Stomach (tissue), 9 donors: Measurements from ENCODE around the gene DQX1. TPM values are rescaled to one million over a fixed set of nuclear protein-coding genes. Genes with fewer than 3 reads are reported as not detected.
"Not testable (repeated sequence)": the region's sequence is repeated elsewhere in the genome, so short reads cannot be mapped to it uniquely, and the experiment has no call there.

Source experiments
- DNase-seq, 2 donors: peaks; one replicate each; pipeline versions ENCODE4 v3.0.0 to v3.0.0-alpha.2; 2013 to 2019
- H3K27ac ChIP-seq, 5 donors: fragments of 200-600 bp in 4 of 5; sonication (generic) in 4 of 5; one replicate each; pipeline ENCODE4 v1.5.1; 2013 to 2019; ENCODE audit warnings: mild to moderate bottlenecking in 1 of 5, moderate library complexity in 1 of 5
- H3K27me3 ChIP-seq, 3 donors: fragments of 200-600 bp; sonication (generic); one replicate each; pipeline ENCODE4 v1.5.1; 2017 to 2019; ENCODE audit warnings: mixed run types in 1 of 3
- H3K36me3 ChIP-seq, 4 donors: fragments of 200-600 bp; sonication (generic); 1 replicate in 3 of 4; 2 replicates in 1 of 4; pipeline ENCODE4 v1.5.1; 2016 to 2019
- H3K4me1 ChIP-seq, 4 donors: fragments of 200-600 bp; sonication (generic); one replicate each; pipeline ENCODE4 v1.5.1; 2016 to 2019
- H3K4me3 ChIP-seq, 4 donors: fragments of 200-600 bp; sonication (generic) in 3 of 4; one replicate each; pipeline ENCODE4 v1.5.1; 2016 to 2019; ENCODE audit warnings: mild to moderate bottlenecking in 1 of 4
- H3K9me3 ChIP-seq, 4 donors: fragments of 200-600 bp; sonication (generic); one replicate each; pipeline ENCODE4 v1.5.1; 2016 to 2019
- CTCF ChIP-seq, 7 experiments: fragments of 450-650 bp in 4 of 7; fragments of 200-600 bp in 3 of 7; sonication (generic) in 3 of 7; IDR thresholded peaks; one replicate each; pipeline ENCODE4 v1.5.1; 2016 to 2019; ENCODE audit warnings: antibody characterized with exemption in 7 of 7, control low read depth in 2 of 7, mild to moderate bottlenecking in 1 of 7
- EP300 ChIP-seq: sonication (generic); formaldehyde crosslinking; IDR thresholded peaks from one replicate; pipeline ENCODE4 v1.6.1; 2017; ENCODE audit warnings: antibody characterized with exemption
- POLR2A ChIP-seq, 4 donors: fragments of 450-650 bp; IDR thresholded peaks; one replicate each; pipeline ENCODE4 v1.6.1; 2016; ENCODE audit warnings: antibody characterized with exemption in 4 of 4, control low read depth in 2 of 4, mild to moderate bottlenecking in 1 of 4, moderate library complexity in 1 of 4
- POLR2AphosphoS5 ChIP-seq, 3 donors: sonication (generic); formaldehyde crosslinking; IDR thresholded peaks; one replicate each; pipeline ENCODE4 v1.6.1; 2016; ENCODE audit warnings: antibody characterized with exemption in 3 of 3
- WGBS, 5 donors: extraction: QIAGEN DNeasy Blood & Tissue Kit in 3 of 5; methylation state at CpG; one replicate each; pipeline versions ENCODE4 v1.1.5 to v1.1.7; 2013 to 2018; 5-methylcytosine and 5-hydroxymethylcytosine counted together
- intact Hi-C: fragments of 100-400 bp; cut with DNase I; formaldehyde crosslinking; loops from one replicate; pipeline ENCODE4 v1.15.1; 2023; ENCODE audit warnings: low total_unique reads
- polyA plus RNA-seq, 3 donors: library from polyadenylated mRNA; stranded (reverse); fragments of 200-250 nt; gene quantifications; one replicate each; pipeline ENCODE4 v1.2.3, GENCODE V29; 2013
- total RNA-seq, 5 donors: library from RNA; depleted of rRNA; stranded (reverse); fragments of >200 nt; gene quantifications; one replicate each; pipeline versions ENCODE4 v1.1.0 to v1.2.3, GENCODE V29; 2014 to 2016
- donor health status: healthy with polysubstance abuse.
- donor health status: Bipolar disorder and iron deficiency.
- donor health status: healthy.

Gene DQX1
- total and polyA plus RNA-seq, 8 donors = 2.1 to 42.6 (median 10.3) TPM

GRCh38 chr2:74488643-74489481 lies 37.2 kb downstream of the DQX1 start:
- Histone ChIP-seq H3K4me3 (no peak overlapping the region), H3K9me3 (no peaks in the 10 kb centered on the region), H3K4me1 (peaks cover under 1 to 18% (median 8%) of the 10 kb centered on the region in 4 donors), H3K36me3 (peaks cover 47 to 91% (median 86%) of the 10 kb centered on the region in 4 donors), H3K27me3 (no peaks in the 10 kb centered on the region), H3K27ac (no peak overlapping the region)
- no peak for DNase-seq
- intact Hi-C loops = no loop called here
- no peak for TF ChIP-seq CTCF (IDR thresholded peaks at IDR 0.05)
- no peak for TF ChIP-seq POLR2AphosphoS5 (IDR thresholded peaks at IDR 0.05)
- TF ChIP-seq EP300 = no peak
- no peak for TF ChIP-seq POLR2A (IDR thresholded peaks at IDR 0.05)
- 87 to 94% (median 93%) methylated on average over 9 of the region's 9 CpGs for WGBS, 5 donors

- intact Hi-C loops = no loop called here
- Histone ChIP-seq H3K36me3 (peaks cover 20 to 65% (median 60%) of the 10 kb centered on the region in 4 donors), H3K9me3 (no peaks in the 10 kb centered on the region)
Measured at GRCh38 chr2:74486141-74486540, 39.9 kb downstream of the DQX1 start.

GRCh38 chr2:74483675-74484164 lies 42.3 kb downstream of the DQX1 start:
- WGBS, 5 donors = 75 to 80% (median 77%) methylated on average over 19 of the region's 19 CpGs
- intact Hi-C loops = loop anchor here (5.0 kb wide), 1 partner anchor 104 kb away; no protein-coding TSS in a partner anchor
- peak overlapping the region; percentile 76 to 98 (median 92) for H3K4me3 ChIP-seq
- not testable (repeated sequence) for DNase-seq, H3K9me3 ChIP-seq, H3K27me3 ChIP-seq
- H3K4me1 ChIP-seq = peaks cover 20 to 49% (median 41%) of the 10 kb centered on the region in 4 donors
- H3K36me3 ChIP-seq = peaks cover 9 to 63% (median 57%) of the 10 kb centered on the region in 4 donors
- H3K27ac ChIP-seq = peak overlapping the region in 4 of 5 donors; percentile 91 to 94 (median 92)

More at GRCh38 chr2:74486141-74486540, 39.9 kb downstream of the DQX1 start:
- peaks cover 16 to 36% (median 27%) of the 10 kb centered on the region in 4 donors for H3K4me1 ChIP-seq
- DNase-seq = no peak
- no peak for TF ChIP-seq POLR2A (IDR thresholded peaks at IDR 0.05)
- no peak for TF ChIP-seq EP300
- no peak for TF ChIP-seq CTCF (IDR thresholded peaks at IDR 0.05)
- no peak for TF ChIP-seq POLR2AphosphoS5 (IDR thresholded peaks at IDR 0.05)
- H3K27ac ChIP-seq = no peak overlapping the region
- H3K27me3 ChIP-seq = no peaks in the 10 kb centered on the region
- 70 to 92% (median 75%) methylated on average over 2 of the region's 2 CpGs for WGBS, 5 donors
- no peak overlapping the region for H3K4me3 ChIP-seq

GRCh38 chr2:74482801-74483674 lies 43.0 kb downstream of the DQX1 start, which contains the start of the genes CCDC142 and TTC31:
Gene CCDC142 (minus strand): TSS chr2:74482998. CDS start chr2:74482837, 161 bp downstream.
Gene TTC31 (plus strand): TSS chr2:74483081. CDS start chr2:74483096, 15 bp downstream.
- peak; percentile 97 to 99 for DNase-seq
- intact Hi-C loops = loop anchor here (5.0 kb wide), 1 partner anchor 104 kb away; no protein-coding TSS in a partner anchor
- H3K27me3 ChIP-seq = no peaks in the 10 kb centered on the region
- peak within 1 kb of the TSS; percentile 76 to 98 (median 92) for H3K4me3 ChIP-seq
- H3K36me3 ChIP-seq = peaks cover 9 to 61% (median 54%) of the 10 kb centered on the region in 4 donors
- WGBS, 5 donors = 0 to 2% (median 1%) methylated on average over 30 to 50 of the region's 50 CpGs
- peaks cover 20 to 49% (median 41%) of the 10 kb centered on the region in 4 donors for H3K4me1 ChIP-seq
- peak within 1 kb of the TSS; percentile 80 to 94 (median 92) for H3K27ac ChIP-seq
- no peaks in the 10 kb centered on the region for H3K9me3 ChIP-seq
- TF ChIP-seq EP300 = no peak
- TF ChIP-seq CTCF (IDR thresholded peaks at IDR 0.05) = peak in 5 of 7 experiments; percentile 63 to 91 (median 78)
- peak; percentile 59 to 87 (median 69) for TF ChIP-seq POLR2AphosphoS5 (IDR thresholded peaks at IDR 0.05)
- no peak for TF ChIP-seq POLR2A (IDR thresholded peaks at IDR 0.05)
